Measurements from ENCODE around the gene SPR.
"Not testable (repeated sequence)": the region's sequence is repeated elsewhere in the genome, so short reads cannot be mapped to it uniquely, and the experiment has no call there.

Gene SPR

GRCh38 chr2:72901426-72901825 lies 14.2 kb downstream of the SPR start:
- ChIA-PET CTCF (no interaction called here), POLR2A (no interaction called here)
- H3K9me3 ChIP-seq (ENCODE audit: control extremely low read depth in 1 of 5, control insufficient read depth in 4 of 5, insufficient read depth in 2 of 5, low read depth in 1 of 5, low read length in 4 of 5): peaks cover 0 to 4% (median 0%) of the 10 kb centered on the region in 5 experiments
- no peaks in the 10 kb centered on the region for H3K36me3 ChIP-seq (ENCODE audit: control insufficient read depth in 4 of 4, insufficient read depth in 4 of 4, low read length in 3 of 4)
- H3K27ac ChIP-seq (ENCODE audit: insufficient read depth in 1 of 2, low read depth in 1 of 2, low read length in 2 of 2, poor library complexity in 1 of 2, severe bottlenecking in 2 of 2): no peak overlapping the region
- no CpG with 5 or more reads among the region's 3 CpGs for WGBS (ENCODE audit: insufficient coverage)
- no peak overlapping the region for H3K4me3 ChIP-seq (ENCODE audit: control insufficient read depth in 1 of 7, extremely low read depth in 1 of 7, insufficient read depth in 4 of 7, low read depth in 2 of 7, low read length in 6 of 7)
- no peaks in the 10 kb centered on the region for H3K4me1 ChIP-seq (ENCODE audit: control extremely low read depth in 1 of 4, control insufficient read depth in 4 of 4, insufficient read depth in 4 of 4, low read length in 3 of 4)
- DNase-seq: peak in 2 of 3 donors; percentile 18 to 57
- peaks cover 0 to 66% (median 21%) of the 10 kb centered on the region in 5 experiments for H3K27me3 ChIP-seq (replicated peaks in 2 of 5; ENCODE audit: control insufficient read depth in 4 of 5, insufficient read depth in 5 of 5, low read length in 4 of 5)

GRCh38 chr2:72907369-72907768 lies 20.2 kb downstream of the SPR start:
- H3K9me3 ChIP-seq (ENCODE audit: control extremely low read depth in 1 of 5, control insufficient read depth in 4 of 5, insufficient read depth in 2 of 5, low read depth in 1 of 5, low read length in 4 of 5); H3K36me3 ChIP-seq (ENCODE audit: control insufficient read depth in 4 of 4, insufficient read depth in 4 of 4, low read length in 3 of 4); H3K27ac ChIP-seq (ENCODE audit: insufficient read depth in 1 of 2, low read depth in 1 of 2, low read length in 2 of 2, poor library complexity in 1 of 2, severe bottlenecking in 2 of 2); H3K4me3 ChIP-seq (ENCODE audit: control insufficient read depth in 1 of 7, extremely low read depth in 1 of 7, insufficient read depth in 4 of 7, low read depth in 2 of 7, low read length in 6 of 7); DNase-seq; H3K4me1 ChIP-seq (ENCODE audit: control extremely low read depth in 1 of 4, control insufficient read depth in 4 of 4, insufficient read depth in 4 of 4, low read length in 3 of 4); POLR2A ChIA-PET: not testable (repeated sequence)
- 93% methylated on average over 9 of the region's 13 CpGs for whole genome bisulfite sequencing (ENCODE audit: insufficient coverage)
- peaks cover 17 to 87% (median 33%) of the 10 kb centered on the region in 5 experiments for H3K27me3 ChIP-seq (replicated peaks in 2 of 5; ENCODE audit: control insufficient read depth in 4 of 5, insufficient read depth in 5 of 5, low read length in 4 of 5)
- CTCF ChIA-PET: interaction anchor here (1.7 to 2.0 kb wide), 2 partner anchors 12 to 16 kb away, joined by 5 to 9 read pairs; no protein-coding TSS in a partner anchor

GRCh38 chr2:72908741-72909140 lies 21.5 kb downstream of the SPR start:
- no peak overlapping the region for H3K4me3 ChIP-seq (ENCODE audit: control insufficient read depth in 1 of 7, extremely low read depth in 1 of 7, insufficient read depth in 4 of 7, low read depth in 2 of 7, low read length in 6 of 7)
- peaks cover 25 to 90% (median 38%) of the 10 kb centered on the region in 5 experiments for H3K27me3 ChIP-seq (replicated peaks in 2 of 5; ENCODE audit: control insufficient read depth in 4 of 5, insufficient read depth in 5 of 5, low read length in 4 of 5)
- no peak overlapping the region for H3K27ac ChIP-seq (ENCODE audit: insufficient read depth in 1 of 2, low read depth in 1 of 2, low read length in 2 of 2, poor library complexity in 1 of 2, severe bottlenecking in 2 of 2)
- H3K4me1 ChIP-seq (ENCODE audit: control extremely low read depth in 1 of 4, control insufficient read depth in 4 of 4, insufficient read depth in 4 of 4, low read length in 3 of 4): no peaks in the 10 kb centered on the region
- ChIA-PET CTCF (interaction anchor here (1.3 kb wide), 1 partner anchor 16 kb away, joined by 6 read pairs; no protein-coding TSS in a partner anchor), POLR2A (no interaction called here)
- WGBS (ENCODE audit: insufficient coverage): no CpG with 5 or more reads among the region's 3 CpGs
- H3K9me3 ChIP-seq (ENCODE audit: control extremely low read depth in 1 of 5, control insufficient read depth in 4 of 5, insufficient read depth in 2 of 5, low read depth in 1 of 5, low read length in 4 of 5): peaks cover 0 to 5% (median 0%) of the 10 kb centered on the region in 5 experiments
- H3K36me3 ChIP-seq (ENCODE audit: control insufficient read depth in 4 of 4, insufficient read depth in 4 of 4, low read length in 3 of 4): no peaks in the 10 kb centered on the region
- DNase-seq: no peak

GRCh38 chr2:72911256-72911655 lies 24.0 kb downstream of the SPR start:
- peaks cover 29 to 97% (median 44%) of the 10 kb centered on the region in 5 experiments for H3K27me3 ChIP-seq (replicated peaks in 2 of 5; ENCODE audit: control insufficient read depth in 4 of 5, insufficient read depth in 5 of 5, low read length in 4 of 5)
- no peak overlapping the region for H3K27ac ChIP-seq (ENCODE audit: insufficient read depth in 1 of 2, low read depth in 1 of 2, low read length in 2 of 2, poor library complexity in 1 of 2, severe bottlenecking in 2 of 2)
- peaks cover 0 to 3% (median 0%) of the 10 kb centered on the region in 5 experiments for H3K9me3 ChIP-seq (ENCODE audit: control extremely low read depth in 1 of 5, control insufficient read depth in 4 of 5, insufficient read depth in 2 of 5, low read depth in 1 of 5, low read length in 4 of 5)
- ChIA-PET CTCF (interaction anchor here (1.1 to 1.4 kb wide), 2 partner anchors 9 to 63 kb away, joined by 3 to 6 read pairs; no protein-coding TSS in a partner anchor), POLR2A (no interaction called here)
- DNase-seq: no peak
- peaks cover 0 to 9% (median 6%) of the 10 kb centered on the region in 4 experiments for H3K4me1 ChIP-seq (ENCODE audit: control extremely low read depth in 1 of 4, control insufficient read depth in 4 of 4, insufficient read depth in 4 of 4, low read length in 3 of 4)
- H3K36me3 ChIP-seq (ENCODE audit: control insufficient read depth in 4 of 4, insufficient read depth in 4 of 4, low read length in 3 of 4): no peaks in the 10 kb centered on the region
- no CpG with 5 or more reads among the region's 1 CpG for WGBS (ENCODE audit: insufficient coverage)
- H3K4me3 ChIP-seq (ENCODE audit: control insufficient read depth in 1 of 7, extremely low read depth in 1 of 7, insufficient read depth in 4 of 7, low read depth in 2 of 7, low read length in 6 of 7): no peak overlapping the region

GRCh38 chr2:72913486-72914205 lies 26.4 kb downstream of the SPR start:
- H3K9me3 ChIP-seq (ENCODE audit: control extremely low read depth in 1 of 5, control insufficient read depth in 4 of 5, insufficient read depth in 2 of 5, low read depth in 1 of 5, low read length in 4 of 5): no peaks in the 10 kb centered on the region
- no peak for DNase-seq
- H3K36me3 ChIP-seq (ENCODE audit: control insufficient read depth in 4 of 4, insufficient read depth in 4 of 4, low read length in 3 of 4): no peaks in the 10 kb centered on the region
- no peak overlapping the region for H3K4me3 ChIP-seq (ENCODE audit: control insufficient read depth in 1 of 7, extremely low read depth in 1 of 7, insufficient read depth in 4 of 7, low read depth in 2 of 7, low read length in 6 of 7)
- POLR2A ChIA-PET: no interaction called here
- peaks cover 0 to 32% (median 25%) of the 10 kb centered on the region in 4 experiments for H3K4me1 ChIP-seq (ENCODE audit: control extremely low read depth in 1 of 4, control insufficient read depth in 4 of 4, insufficient read depth in 4 of 4, low read length in 3 of 4)
- CTCF ChIA-PET: interaction anchor here (1.6 kb wide), 1 partner anchor 20 kb away, joined by 5 read pairs; no protein-coding TSS in a partner anchor
- 10% methylated on average over 2 of the region's 7 CpGs for WGBS (ENCODE audit: insufficient coverage)
- H3K27ac ChIP-seq (ENCODE audit: insufficient read depth in 1 of 2, low read depth in 1 of 2, low read length in 2 of 2, poor library complexity in 1 of 2, severe bottlenecking in 2 of 2): no peak overlapping the region
- H3K27me3 ChIP-seq (replicated peaks in 2 of 5; ENCODE audit: control insufficient read depth in 4 of 5, insufficient read depth in 5 of 5, low read length in 4 of 5): peaks cover 24 to 96% (median 52%) of the 10 kb centered on the region in 5 experiments

GRCh38 chr2:72914206-72914559 lies 27.0 kb downstream of the SPR start:
- CTCF ChIA-PET: interaction anchor here (0.6 to 1.6 kb wide), 4 partner anchors 10 to 24 kb away, joined by 3 to 5 read pairs (median 3); no protein-coding TSS in a partner anchor
- Histone ChIP-seq H3K36me3 (ENCODE audit: control insufficient read depth in 4 of 4, insufficient read depth in 4 of 4, low read length in 3 of 4) (no peaks in the 10 kb centered on the region), H3K4me3 (ENCODE audit: control insufficient read depth in 1 of 7, extremely low read depth in 1 of 7, insufficient read depth in 4 of 7, low read depth in 2 of 7, low read length in 6 of 7) (no peak overlapping the region), H3K9me3 (ENCODE audit: control extremely low read depth in 1 of 5, control insufficient read depth in 4 of 5, insufficient read depth in 2 of 5, low read depth in 1 of 5, low read length in 4 of 5) (no peaks in the 10 kb centered on the region), H3K27ac (ENCODE audit: insufficient read depth in 1 of 2, low read depth in 1 of 2, low read length in 2 of 2, poor library complexity in 1 of 2, severe bottlenecking in 2 of 2) (no peak overlapping the region), H3K27me3 (replicated peaks in 2 of 5; ENCODE audit: control insufficient read depth in 4 of 5, insufficient read depth in 5 of 5, low read length in 4 of 5) (peaks cover 24 to 98% (median 55%) of the 10 kb centered on the region in 5 experiments), H3K4me1 (ENCODE audit: control extremely low read depth in 1 of 4, control insufficient read depth in 4 of 4, insufficient read depth in 4 of 4, low read length in 3 of 4) (peaks cover 0 to 34% (median 26%) of the 10 kb centered on the region in 4 experiments)
- POLR2A ChIA-PET: no interaction called here
- WGBS (ENCODE audit: insufficient coverage): 4% methylated on average over 7 of the region's 7 CpGs
- DNase-seq: no peak

All from common myeloid progenitor, CD34-positive (primary cell).